RWPE2 (cell line): Measurements from ENCODE around the gene PTH2.
A peak's percentile ranks its signal among the peaks of the same experiment; 100 is the strongest.

Experiments
- ATAC-seq: fragments of 200-7000 bp; cut with Tn5 transposase; 3 replicates; pipeline ENCODE4 v1.9.1; 2021; ENCODE audit warnings: low read depth
- DNase-seq: peaks from one replicate; pipeline ENCODE4 v3.0.0-alpha.2; 2020; ENCODE audit warnings: low spot score
- H3K27ac ChIP-seq: fragments of 450-650 bp; 2 replicates; pipeline ENCODE4 v1.5.1; 2017; ENCODE audit warnings: mild to moderate bottlenecking; ENCODE audit not compliant: poor library complexity, severe bottlenecking
- H3K27me3 ChIP-seq: fragments of 250-450 bp; sonication (Bioruptor Pico); 2 replicates; pipeline ENCODE4 v1.5.1; 2021; ENCODE audit warnings: mild to moderate bottlenecking, moderate library complexity; ENCODE audit not compliant: insufficient read depth, poor library complexity, severe bottlenecking
- H3K36me3 ChIP-seq: fragments of 250-450 bp; sonication (Bioruptor Pico); 2 replicates; pipeline ENCODE4 v1.5.1; 2020; ENCODE audit warnings: low read depth, mild to moderate bottlenecking, moderate library complexity
- H3K4me1 ChIP-seq: fragments of 250-450 bp; sonication (Bioruptor Pico); 2 replicates; pipeline ENCODE4 v1.5.1; 2021; ENCODE audit warnings: mild to moderate bottlenecking, moderate library complexity; ENCODE audit not compliant: insufficient read depth, poor library complexity, severe bottlenecking
- H3K4me3 ChIP-seq: fragments of 250-450 bp; sonication (Bioruptor Pico); 2 replicates; pipeline ENCODE4 v1.5.1; 2021; ENCODE audit warnings: mild to moderate bottlenecking, moderate library complexity; ENCODE audit not compliant: severe bottlenecking
- H3K9me3 ChIP-seq: fragments of 250-450 bp; sonication (Bioruptor Pico); 2 replicates; pipeline ENCODE4 v1.5.1; 2021; ENCODE audit warnings: mild to moderate bottlenecking, moderate library complexity; ENCODE audit not compliant: severe bottlenecking
- TF ChIP-seq, protein P1 (sequence below): fragments of 450-650 bp; IDR thresholded peaks from one replicate; pipeline ENCODE4 v1.5.1; 2017; ENCODE audit warnings: mild to moderate bottlenecking, moderate library complexity; ENCODE audit not compliant: poor library complexity, severe bottlenecking

The PTH2 gene

GRCh38 chr19:49407079-49407478, 16.2 kb downstream of the PTH2 start:
- H3K27me3 ChIP-seq: no peaks in the 10 kb centered on the region
- H3K27ac ChIP-seq: no peak overlapping the region
- no peak for DNase-seq
- TF ChIP-seq, protein P1, sequence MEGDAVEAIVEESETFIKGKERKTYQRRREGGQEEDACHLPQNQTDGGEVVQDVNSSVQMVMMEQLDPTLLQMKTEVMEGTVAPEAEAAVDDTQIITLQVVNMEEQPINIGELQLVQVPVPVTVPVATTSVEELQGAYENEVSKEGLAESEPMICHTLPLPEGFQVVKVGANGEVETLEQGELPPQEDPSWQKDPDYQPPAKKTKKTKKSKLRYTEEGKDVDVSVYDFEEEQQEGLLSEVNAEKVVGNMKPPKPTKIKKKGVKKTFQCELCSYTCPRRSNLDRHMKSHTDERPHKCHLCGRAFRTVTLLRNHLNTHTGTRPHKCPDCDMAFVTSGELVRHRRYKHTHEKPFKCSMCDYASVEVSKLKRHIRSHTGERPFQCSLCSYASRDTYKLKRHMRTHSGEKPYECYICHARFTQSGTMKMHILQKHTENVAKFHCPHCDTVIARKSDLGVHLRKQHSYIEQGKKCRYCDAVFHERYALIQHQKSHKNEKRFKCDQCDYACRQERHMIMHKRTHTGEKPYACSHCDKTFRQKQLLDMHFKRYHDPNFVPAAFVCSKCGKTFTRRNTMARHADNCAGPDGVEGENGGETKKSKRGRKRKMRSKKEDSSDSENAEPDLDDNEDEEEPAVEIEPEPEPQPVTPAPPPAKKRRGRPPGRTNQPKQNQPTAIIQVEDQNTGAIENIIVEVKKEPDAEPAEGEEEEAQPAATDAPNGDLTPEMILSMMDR: no peak
- H3K9me3 ChIP-seq: no peaks in the 10 kb centered on the region
- peaks cover 5% of the 10 kb centered on the region for H3K4me1 ChIP-seq
- H3K4me3 ChIP-seq: no peak overlapping the region
- no peak for ATAC-seq
- H3K36me3 ChIP-seq: no peaks in the 10 kb centered on the region

DNA sequence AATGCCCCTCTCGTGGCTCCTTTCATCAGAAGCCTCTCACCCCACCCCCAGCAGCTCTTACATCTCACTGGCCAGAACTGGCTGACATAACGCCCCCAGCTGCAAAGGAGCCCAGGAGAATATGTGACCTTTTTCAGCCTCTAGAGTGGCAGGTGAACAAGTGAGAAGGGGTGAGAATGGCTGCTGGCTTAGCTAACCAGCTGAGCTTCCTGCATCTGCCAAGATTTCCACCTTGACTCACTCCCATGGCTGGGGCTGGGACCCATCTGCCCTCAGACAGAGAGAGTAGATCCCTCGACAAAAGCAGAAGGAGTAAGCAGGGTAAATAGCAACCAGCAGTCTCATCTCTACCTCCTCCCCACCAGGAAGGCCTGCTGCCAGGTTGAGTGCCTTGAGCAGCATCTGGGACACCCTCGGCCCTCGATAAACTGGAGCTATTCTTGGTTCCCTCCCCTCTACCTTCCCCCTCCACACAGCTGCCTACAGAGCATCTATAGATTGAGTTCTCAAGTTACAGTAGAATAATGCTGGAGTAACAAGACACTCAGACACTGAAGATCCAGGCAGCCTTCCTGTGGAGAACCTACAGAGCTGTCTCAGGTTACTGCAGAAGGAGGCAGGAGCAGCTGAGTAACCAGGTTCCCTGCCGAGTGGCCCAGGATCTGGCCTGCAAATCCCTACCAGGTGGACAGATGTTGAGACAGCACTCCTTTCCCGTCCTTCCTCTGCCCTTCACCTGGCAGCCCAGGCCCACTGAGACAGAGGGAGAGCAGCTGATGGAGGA, 19.6 kb downstream of the PTH2 start:
- ATAC-seq: peak; percentile 96
- H3K4me3 ChIP-seq: no peak overlapping the region
- no peak for DNase-seq

GRCh38 chr19:49400029-49400428, 23.2 kb downstream of the PTH2 start:
- DNase-seq: no peak
- ATAC-seq: no peak
- H3K4me1 ChIP-seq: peaks cover 5% of the 10 kb centered on the region
- no peaks in the 10 kb centered on the region for H3K36me3 ChIP-seq
- H3K27ac ChIP-seq: no peak overlapping the region
- no peak overlapping the region for H3K4me3 ChIP-seq
- no peaks in the 10 kb centered on the region for H3K27me3 ChIP-seq
- no peaks in the 10 kb centered on the region for H3K9me3 ChIP-seq
- TF ChIP-seq, protein P1: no peak

More for the DNA sequence above, 19.6 kb downstream of the PTH2 start:
- TF ChIP-seq, protein P1: no peak
- H3K27me3 ChIP-seq: no peaks in the 10 kb centered on the region
- H3K4me1 ChIP-seq: peaks cover 5% of the 10 kb centered on the region
- peak overlapping the region; percentile 44 for H3K27ac ChIP-seq
- no peaks in the 10 kb centered on the region for H3K9me3 ChIP-seq
- H3K36me3 ChIP-seq: no peaks in the 10 kb centered on the region

GRCh38 chr19:49398931-49399330, 24.3 kb downstream of the PTH2 start:
- TF ChIP-seq, protein P1: no peak
- H3K4me1 ChIP-seq: peaks cover 5% of the 10 kb centered on the region
- H3K27ac ChIP-seq: no peak overlapping the region
- no peak overlapping the region for H3K4me3 ChIP-seq
- no peaks in the 10 kb centered on the region for H3K36me3 ChIP-seq
- no peaks in the 10 kb centered on the region for H3K27me3 ChIP-seq
- no peak for ATAC-seq
- no peak for DNase-seq
- H3K9me3 ChIP-seq: no peaks in the 10 kb centered on the region

DNA sequence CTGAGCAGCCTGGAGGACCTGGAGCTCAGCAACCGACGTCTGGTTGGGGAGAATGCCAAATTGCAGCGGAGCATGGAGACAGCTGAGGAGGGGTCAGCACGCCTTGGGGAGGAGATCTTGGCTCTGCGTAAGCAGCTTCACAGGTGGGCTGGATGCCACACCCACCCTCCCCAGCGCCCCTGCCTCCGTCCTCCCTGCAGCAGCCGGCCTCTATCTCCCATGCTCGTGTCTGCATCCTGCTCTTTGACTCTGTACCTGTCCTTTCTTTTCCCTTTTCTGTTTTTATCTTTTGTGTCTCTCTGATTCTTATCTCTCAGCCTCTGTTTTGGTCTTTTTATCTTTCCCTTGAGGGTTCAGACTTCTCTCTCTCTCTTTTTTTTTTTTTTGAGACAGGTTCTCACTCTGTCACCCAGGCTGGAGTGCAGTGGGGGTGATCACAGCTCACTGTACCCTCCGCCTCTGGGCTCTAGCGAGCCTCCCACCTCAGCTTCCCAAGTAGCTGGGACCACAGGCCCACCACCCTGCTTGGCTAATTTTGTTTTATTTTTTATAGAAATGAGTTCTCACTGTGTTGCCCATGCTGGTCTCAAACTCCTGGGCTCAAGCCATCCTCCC, 25.1 kb downstream of the PTH2 start:
- H3K4me1 ChIP-seq: no peaks in the 10 kb centered on the region
- no peak overlapping the region for H3K27ac ChIP-seq
- no peak for ATAC-seq
- no peaks in the 10 kb centered on the region for H3K9me3 ChIP-seq
- H3K36me3 ChIP-seq: no peaks in the 10 kb centered on the region
- no peak overlapping the region for H3K4me3 ChIP-seq
- DNase-seq: no peak
- H3K27me3 ChIP-seq: no peaks in the 10 kb centered on the region
- TF ChIP-seq, protein P1: no peak
